ENCODE data around the gene PLXNB1.
A peak's percentile ranks its signal among the peaks of the same experiment; 100 is the strongest.
"Not testable (repeated sequence)": the region's sequence is repeated elsewhere in the genome, so short reads cannot be mapped to it uniquely, and the experiment has no call there.

Gene PLXNB1

GRCh38 chr3:48403533-48404439 is 26.1 kb downstream of the PLXNB1 start:
- DNase-seq: no peak

- no peak for DNase-seq
These were observed 27.0 kb downstream of the PLXNB1 start for GRCh38 chr3:48402907-48403306.

GRCh38 chr3:48402281-48402732 is 27.6 kb downstream of the PLXNB1 start:
- no peak for DNase-seq

- not testable (repeated sequence) for DNase-seq
These were observed 28.4 kb downstream of the PLXNB1 start for GRCh38 chr3:48401434-48401901.

- peak; percentile 75 for DNase-seq
These were observed 29.0 kb downstream of the PLXNB1 start for GRCh38 chr3:48400824-48401433.

GRCh38 chr3:48399387-48400172 is 30.3 kb downstream of the PLXNB1 start:
- DNase-seq: peak; percentile 85

GRCh38 chr3:48398701-48399386 is 31.0 kb downstream of the PLXNB1 start:
- DNase-seq: no peak

- DNase-seq: no peak
These were observed 31.9 kb downstream of the PLXNB1 start for GRCh38 chr3:48397767-48398681.

- DNase-seq: no peak
These were observed 34.2 kb downstream of the PLXNB1 start for GRCh38 chr3:48395714-48396113.

- no peak for DNase-seq
These were observed 35.5 kb downstream of the PLXNB1 start for GRCh38 chr3:48394391-48394790.

GRCh38 chr3:48388966-48389365 is 40.9 kb downstream of the PLXNB1 start:
- no peak for DNase-seq

- DNase-seq: no peak
These were observed 42.3 kb downstream of the PLXNB1 start for GRCh38 chr3:48387634-48388033.

- no peak for DNase-seq
These were observed 56.9 kb downstream of the PLXNB1 start for GRCh38 chr3:48372862-48373435.

- DNase-seq: peak; percentile 90
These were observed 57.5 kb downstream of the PLXNB1 start for GRCh38 chr3:48372377-48372770.

- no peak for DNase-seq
These were observed 58.1 kb downstream of the PLXNB1 start, which contains the start of gene FBXW12 for GRCh38 chr3:48371651-48372376. Gene FBXW12, plus strand, starts transcription at chr3:48372219. Its CDS starts 549 bp downstream, at chr3:48372768.

- DNase-seq: no peak
These were observed 59.6 kb downstream of the PLXNB1 start for GRCh38 chr3:48370333-48370713.

GRCh38 chr3:48369693-48370332 is 60.1 kb downstream of the PLXNB1 start:
- no peak for DNase-seq

GRCh38 chr3:48367201-48367600 is 62.7 kb downstream of the PLXNB1 start:
- DNase-seq: peak; percentile 82

- DNase-seq: no peak
These were observed 65.0 kb downstream of the PLXNB1 start for GRCh38 chr3:48364840-48365239.

GRCh38 chr3:48361928-48362327 is 68.0 kb downstream of the PLXNB1 start:
- DNase-seq: no peak

Measured in RPMI8226 (cell line).